22Rv1 (cell line): ENCODE results near the gene DBN1.

Experiments
- H3K27ac ChIP-seq: fragments of 450-650 bp; 2 replicates; pipeline ENCODE4 v1.5.1; 2017
- CTCF ChIP-seq: fragments of 450-650 bp; IDR thresholded peaks from 2 replicates; pipeline ENCODE4 v1.5.1; 2017; ENCODE audit warnings: mild to moderate bottlenecking
- ZFX ChIP-seq: fragments of 450-650 bp; IDR thresholded peaks from 2 replicates; pipeline ENCODE4 v1.6.1; 2017; ENCODE audit warnings: antibody characterized with exemption, borderline replicate concordance

Gene DBN1

GRCh38 chr5:177473443-177474001, at the start of gene DBN1:
TSS of gene DBN1 (minus strand) at chr5:177473634. CDS start at chr5:177473521, 113 bp downstream.
- TF ChIP-seq ZFX: no peak
- no peak for TF ChIP-seq CTCF
- H3K27ac ChIP-seq: peak within 1 kb of the TSS; percentile 64

GRCh38 chr5:177520916-177521513, 47.6 kb upstream of the DBN1 start:
- TF ChIP-seq ZFX (no peak), CTCF (no peak)
- no peak overlapping the region for H3K27ac ChIP-seq

GRCh38 chr5:177520271-177520670, 46.8 kb upstream of the DBN1 start:
- TF ChIP-seq CTCF (no peak), ZFX (no peak)
- H3K27ac ChIP-seq: peak overlapping the region; percentile 43; the same call in 1 of the 2 replicates

GRCh38 chr5:177519463-177520235, 46.2 kb upstream of the DBN1 start:
- peak overlapping the region; percentile 43 for H3K27ac ChIP-seq
- TF ChIP-seq ZFX (no peak), CTCF (no peak)

GRCh38 chr5:177516601-177517568, 43.5 kb upstream of the DBN1 start, which contains the start of gene DDX41:
TSS of gene DDX41 (minus strand) at chr5:177516961. CDS start at chr5:177516945, 16 bp downstream.
- peak within 1 kb of the TSS; percentile 88 for H3K27ac ChIP-seq
- no peak for TF ChIP-seq ZFX
- TF ChIP-seq CTCF: peak; percentile 7; the same call in 1 of the 2 replicates

- no peak overlapping the region for H3K27ac ChIP-seq
- TF ChIP-seq ZFX (no peak), CTCF (no peak)
Observed at GRCh38 chr5:177515580-177515979, 42.1 kb upstream of the DBN1 start.
